CD4-positive, alpha-beta T cell treated with Interleukin-2 at 100 ng/mL for 4 hours (primary cell): ENCODE data around the gene UMODL1.

ENCODE experiments used
- DNase-seq: peaks from one replicate; pipeline ENCODE4 v3.0.0-alpha.2; 2020; ENCODE audit warnings: low spot score

Gene UMODL1

GRCh38 chr21:42149656-42150473 lies 78.7 kb downstream of the UMODL1 start:
- DNase-seq: no peak

- DNase-seq: no peak
These were observed 79.5 kb downstream of the UMODL1 start for GRCh38 chr21:42150474-42151085.

DNA sequence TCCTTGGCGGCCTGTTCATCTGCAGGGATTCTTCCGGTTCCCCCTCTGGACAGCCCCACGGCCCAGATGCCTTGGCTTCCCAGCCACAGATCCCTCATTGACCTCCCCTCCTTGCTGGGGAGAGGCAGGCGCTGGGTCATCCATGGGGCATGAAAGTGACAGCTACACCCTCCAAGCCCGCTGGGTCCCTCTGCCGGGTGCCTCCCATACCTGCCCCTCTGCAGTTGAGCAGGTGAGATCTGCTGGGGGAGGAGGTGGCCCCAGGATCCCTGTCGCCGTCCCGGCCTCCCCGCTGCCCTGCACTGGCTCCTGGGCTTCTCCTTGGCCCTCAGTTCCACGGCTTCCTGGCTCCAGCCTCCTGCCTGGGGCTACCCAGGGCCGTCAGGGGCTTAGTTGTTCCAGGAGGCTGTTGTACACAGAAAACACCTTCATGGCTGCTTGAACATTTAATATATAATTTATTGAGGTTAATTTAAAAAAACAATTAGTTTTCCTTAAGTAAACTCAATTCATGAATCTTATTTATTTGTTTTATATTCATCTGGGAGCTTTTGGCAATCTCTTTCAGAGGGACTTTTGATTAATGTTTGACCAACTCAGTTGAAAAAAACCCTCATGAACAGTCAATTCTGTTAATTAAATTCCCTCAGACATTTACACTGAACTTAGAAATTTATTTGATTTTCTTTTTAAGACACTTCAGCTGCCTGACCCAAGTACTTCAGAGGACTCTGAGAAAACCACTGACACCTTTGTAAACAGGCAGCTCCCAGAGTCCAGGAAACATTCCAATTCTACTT lies 80.2 kb downstream of the UMODL1 start:
- DNase-seq: no peak

GRCh38 chr21:42151948-42152220 lies 80.8 kb downstream of the UMODL1 start:
- no peak for DNase-seq

- no peak for DNase-seq
These were observed 82.0 kb downstream of the UMODL1 start for GRCh38 chr21:42153046-42153686.

GRCh38 chr21:42153746-42154145 lies 82.6 kb downstream of the UMODL1 start:
- DNase-seq: no peak

GRCh38 chr21:42154237-42155044 lies 83.3 kb downstream of the UMODL1 start:
- DNase-seq: no peak

DNA sequence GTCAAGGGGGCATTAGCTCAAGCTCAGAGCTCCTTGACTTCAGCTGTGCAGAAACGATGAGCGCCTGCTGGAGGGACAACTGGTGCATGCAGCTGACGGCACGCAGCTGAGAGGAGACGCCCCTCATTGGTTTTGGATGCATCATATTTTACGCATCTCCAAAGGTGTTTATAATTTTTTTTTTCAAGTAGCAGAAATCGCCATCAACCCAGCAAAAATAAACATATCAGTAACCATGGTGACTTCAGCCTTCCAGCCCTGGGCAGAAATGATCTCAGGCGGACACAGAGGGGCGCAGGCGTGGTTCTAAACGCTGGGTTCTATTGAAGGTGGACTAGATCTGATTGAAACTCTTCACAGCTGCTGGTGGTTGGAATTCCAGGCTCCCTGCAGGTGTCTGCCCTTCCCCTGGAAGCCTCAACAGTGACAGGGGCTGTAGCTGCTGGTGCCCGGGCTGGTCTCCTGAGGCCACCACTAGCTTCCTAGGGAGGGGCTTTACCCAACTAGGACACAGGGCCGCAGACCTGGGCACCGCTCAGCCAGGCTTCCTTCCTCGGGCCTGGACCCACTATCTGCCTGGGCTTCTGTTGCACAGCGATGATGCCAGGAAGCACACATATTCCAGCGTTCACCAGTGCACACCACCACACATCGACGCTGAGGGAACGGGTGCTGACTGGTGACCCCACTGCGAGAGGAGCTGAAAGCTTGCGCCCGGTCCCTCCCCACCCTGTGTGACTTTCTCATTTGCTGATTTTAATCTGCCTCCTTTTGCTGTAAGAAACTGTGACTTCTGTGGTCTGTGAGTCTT lies 84.1 kb downstream of the UMODL1 start:
- no peak for DNase-seq

DNA sequence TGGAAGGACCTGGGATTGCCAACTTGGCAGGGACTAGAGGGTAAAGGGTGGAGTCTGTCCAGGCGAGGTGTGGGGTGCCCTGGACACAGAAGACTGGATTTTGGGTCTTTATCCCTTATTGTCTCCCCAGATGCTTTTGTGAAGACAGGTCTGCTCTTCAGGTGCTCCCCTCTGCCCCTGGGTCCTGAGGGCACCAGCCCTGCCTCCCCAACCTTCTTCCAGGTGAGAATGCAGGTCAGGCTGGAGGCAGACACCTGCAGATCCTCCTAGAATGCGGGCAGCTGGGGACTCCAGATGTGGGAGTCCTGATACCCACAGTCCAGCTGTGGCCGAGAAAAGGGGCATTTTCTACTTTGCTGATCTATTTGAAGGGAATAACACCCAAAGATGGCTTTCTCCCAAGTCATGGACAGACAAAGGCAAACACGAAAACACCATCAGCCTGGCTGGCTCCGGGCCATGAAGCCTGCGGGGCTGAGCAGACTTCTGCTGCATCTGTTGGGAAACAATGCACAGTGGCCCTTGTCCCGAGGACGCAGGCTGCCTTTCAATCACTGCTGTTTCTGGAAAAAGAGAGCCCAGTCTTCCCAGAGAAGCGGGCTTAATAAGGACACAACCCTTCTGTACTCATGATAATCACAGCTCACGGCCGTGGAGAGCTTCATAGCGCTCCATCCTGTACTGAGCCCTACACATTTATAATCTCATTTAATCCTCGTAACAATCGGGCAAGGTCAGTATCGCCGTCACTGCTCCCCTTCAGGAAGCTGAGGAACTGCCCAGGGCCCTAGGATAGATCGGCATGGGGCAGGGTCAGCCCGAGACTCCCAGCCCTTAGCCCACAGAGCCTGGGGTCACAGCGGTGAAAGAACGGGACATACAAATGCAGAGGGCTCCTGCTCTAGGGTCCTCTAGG lies 85.8 kb downstream of the UMODL1 start:
- DNase-seq: no peak

- no peak for DNase-seq
These were observed 86.6 kb downstream of the UMODL1 start for GRCh38 chr21:42157606-42158310.

GRCh38 chr21:42158846-42159245 lies 87.7 kb downstream of the UMODL1 start:
- no peak for DNase-seq

- no peak for DNase-seq
These were observed 88.5 kb downstream of the UMODL1 start for GRCh38 chr21:42159560-42160110.

- DNase-seq: no peak
These were observed 89.1 kb downstream of the UMODL1 start for GRCh38 chr21:42160111-42160721.

DNA sequence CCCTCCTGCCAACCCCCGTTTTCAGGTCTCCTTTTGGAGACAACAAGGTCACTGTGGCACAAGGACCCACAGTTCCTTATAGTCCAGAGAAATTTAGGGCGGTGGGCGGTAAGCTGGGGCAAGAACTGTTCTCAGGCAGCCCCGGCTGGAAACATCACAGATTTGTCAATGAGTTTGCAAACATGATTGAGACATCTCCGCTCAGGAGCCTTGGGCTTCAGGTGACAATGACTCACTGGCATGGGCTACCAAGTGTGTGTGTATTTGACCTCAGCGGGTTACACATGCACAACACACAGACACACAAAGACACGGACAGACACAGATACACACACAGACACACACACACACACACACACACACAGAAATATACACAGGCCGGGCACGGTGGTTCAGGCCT lies 89.6 kb downstream of the UMODL1 start:
- DNase-seq: no peak

- no peak for DNase-seq
These were observed 90.4 kb downstream of the UMODL1 start for GRCh38 chr21:42161401-42161955.

DNA sequence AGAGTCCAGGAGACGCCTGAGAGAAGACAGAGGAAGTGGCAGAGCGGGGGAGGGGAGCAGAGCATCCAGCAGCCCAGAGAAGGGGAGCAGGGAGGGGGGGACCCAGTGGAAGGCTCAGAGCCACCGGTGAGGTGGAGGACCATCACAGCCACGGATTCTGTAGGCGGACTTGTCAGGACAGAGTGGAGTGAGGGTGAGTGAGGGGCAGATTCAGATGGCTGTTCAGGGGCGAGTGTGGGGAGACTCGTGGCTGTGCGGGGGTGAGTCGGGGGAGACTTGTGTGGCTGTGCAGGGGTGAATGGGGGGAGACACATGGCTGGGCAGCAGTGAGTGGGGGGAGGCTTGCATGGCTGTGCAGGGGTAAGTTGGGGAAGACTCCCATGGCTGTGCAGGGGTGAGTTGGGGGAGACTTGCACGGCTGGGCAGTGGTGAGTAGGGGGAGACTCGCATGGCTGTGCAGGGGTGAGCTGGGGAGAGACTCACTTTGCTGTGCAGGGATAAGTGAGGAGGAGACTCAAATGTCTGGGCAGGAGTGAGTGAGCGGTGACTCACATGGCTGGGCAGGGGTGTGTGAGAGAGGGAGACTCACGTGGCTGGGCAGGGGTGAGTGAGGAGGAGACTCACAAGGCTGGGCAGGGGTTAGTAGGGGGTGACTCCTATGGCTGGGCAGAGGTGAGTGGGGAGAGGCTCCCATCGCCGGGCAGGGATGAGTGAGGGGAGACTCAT lies 91.0 kb downstream of the UMODL1 start:
- no peak for DNase-seq

- DNase-seq: no peak
These were observed 91.9 kb downstream of the UMODL1 start for GRCh38 chr21:42162831-42163510.
